Effector CD8-positive, alpha-beta T cell (primary cell): ENCODE results near the gene IVNS1ABP.
"Not testable (repeated sequence)": the region's sequence is repeated elsewhere in the genome, so short reads cannot be mapped to it uniquely, and the experiment has no call there.

Experiments
- DNase-seq: peaks from one replicate; lab custom pipeline; 2025; lab: John Stamatoyannopoulos, UW

The IVNS1ABP gene

GRCh38 chr1:185257116-185257949 is 59.7 kb downstream of the IVNS1ABP start:
- not testable (repeated sequence) for DNase-seq

GRCh38 chr1:185255595-185255994 is 61.4 kb downstream of the IVNS1ABP start:
- not testable (repeated sequence) for DNase-seq

GRCh38 chr1:185252404-185252803 is 64.6 kb downstream of the IVNS1ABP start:
- DNase-seq: not testable (repeated sequence)

GRCh38 chr1:185251928-185252327 is 65.1 kb downstream of the IVNS1ABP start:
- not testable (repeated sequence) for DNase-seq

- no peak for DNase-seq
Measured at GRCh38 chr1:185250063-185250462, 67.0 kb downstream of the IVNS1ABP start.

GRCh38 chr1:185249563-185249962 is 67.5 kb downstream of the IVNS1ABP start:
- no peak for DNase-seq
